Measurements from ENCODE around the gene ZNF236. TPM values are rescaled to one million over a fixed set of nuclear protein-coding genes. Genes with fewer than 3 reads are reported as not detected.
"Not testable (repeated sequence)": the region's sequence is repeated elsewhere in the genome, so short reads cannot be mapped to it uniquely, and the experiment has no call there.

The ZNF236 gene
- total RNA-seq, 2 experiments from 2014 or later = 25.7 to 27.9 TPM

GRCh38 chr18:76963936-76964335, 141.6 kb downstream of the ZNF236 start:
- H3K9me3 Mint-ChIP-seq = no peaks in the 10 kb centered on the region
- H3K27ac Mint-ChIP-seq = peak overlapping the region; percentile 19
- Histone ChIP-seq H3K4me1 (ENCODE audit: insufficient read depth, low read length) (no peaks in the 10 kb centered on the region), H3K27ac (ENCODE audit: low read depth in 1 of 2, low read length in 2 of 2) (no peak overlapping the region), H3K36me3 (ENCODE audit: insufficient read depth, low read length) (peaks cover 41% of the 10 kb centered on the region), H3K27me3 (ENCODE audit: control insufficient read depth in 1 of 2, insufficient read depth in 2 of 2, low read length in 2 of 2) (no peaks in the 10 kb centered on the region), H3K9me3 (ENCODE audit: control insufficient read depth in 1 of 2, insufficient read depth in 1 of 2, low read length in 2 of 2) (no peaks in the 10 kb centered on the region), H3K4me3 (ENCODE audit: low read length) (no peak overlapping the region)
- no peak for TF ChIP-seq CTCF (IDR thresholded peaks at IDR 0.05)
- POLR2A ChIA-PET = no interaction called here
- intact Hi-C loops (cut with DNase I, micrococcal nuclease) = no loop called here
- ATAC-seq (ENCODE audit: poor library complexity) = no peak
- no peaks in the 10 kb centered on the region for H3K27me3 Mint-ChIP-seq
- peaks cover 36% of the 10 kb centered on the region for H3K4me1 Mint-ChIP-seq (ENCODE audit: low read depth)
- peak in 1 of 14 experiments; percentile 41 for DNase-seq
- no peak overlapping the region for H3K4me3 Mint-ChIP-seq
- CTCF ChIA-PET = interaction anchor here (0.7 to 1.2 kb wide), 2 partner anchors 11 to 19 kb away, joined by 3 read pairs; no protein-coding TSS in a partner anchor
- peaks cover 5% of the 10 kb centered on the region for H3K36me3 Mint-ChIP-seq (ENCODE audit: low read depth)

GRCh38 chr18:76965555-76966151, 143.3 kb downstream of the ZNF236 start:
- ATAC-seq (ENCODE audit: poor library complexity); H3K9me3 ChIP-seq (ENCODE audit: control insufficient read depth in 1 of 2, insufficient read depth in 1 of 2, low read length in 2 of 2); intact Hi-C loops (cut with DNase I, micrococcal nuclease); H3K27me3 Mint-ChIP-seq; H3K4me3 ChIP-seq (ENCODE audit: low read length); H3K27ac Mint-ChIP-seq; DNase-seq; H3K4me3 Mint-ChIP-seq; POLR2A ChIA-PET; CTCF ChIA-PET; H3K9me3 Mint-ChIP-seq; H3K27ac ChIP-seq (ENCODE audit: low read depth in 1 of 2, low read length in 2 of 2); H3K4me1 ChIP-seq (ENCODE audit: insufficient read depth, low read length); H3K27me3 ChIP-seq (ENCODE audit: control insufficient read depth in 1 of 2, insufficient read depth in 2 of 2, low read length in 2 of 2): not testable (repeated sequence)
- H3K36me3 Mint-ChIP-seq (ENCODE audit: low read depth) = peaks cover 11% of the 10 kb centered on the region
- H3K4me1 Mint-ChIP-seq (ENCODE audit: low read depth) = peaks cover 42% of the 10 kb centered on the region
- peaks cover 27% of the 10 kb centered on the region for H3K36me3 ChIP-seq (ENCODE audit: insufficient read depth, low read length)

- ATAC-seq (ENCODE audit: poor library complexity); DNase-seq; intact Hi-C loops (cut with DNase I, micrococcal nuclease); H3K4me1 ChIP-seq (ENCODE audit: insufficient read depth, low read length); H3K9me3 Mint-ChIP-seq; H3K27ac Mint-ChIP-seq; POLR2A ChIA-PET; H3K27me3 ChIP-seq (ENCODE audit: control insufficient read depth in 1 of 2, insufficient read depth in 2 of 2, low read length in 2 of 2); H3K27ac ChIP-seq (ENCODE audit: low read depth in 1 of 2, low read length in 2 of 2); H3K4me3 ChIP-seq (ENCODE audit: low read length); H3K4me3 Mint-ChIP-seq; H3K27me3 Mint-ChIP-seq; CTCF ChIA-PET; H3K9me3 ChIP-seq (ENCODE audit: control insufficient read depth in 1 of 2, insufficient read depth in 1 of 2, low read length in 2 of 2): not testable (repeated sequence)
- H3K36me3 ChIP-seq (ENCODE audit: insufficient read depth, low read length) = peaks cover 21% of the 10 kb centered on the region
- Mint-ChIP-seq H3K36me3 (ENCODE audit: low read depth) (peaks cover 17% of the 10 kb centered on the region), H3K4me1 (ENCODE audit: low read depth) (peaks cover 45% of the 10 kb centered on the region)
Measured at GRCh38 chr18:76967299-76967698, 144.9 kb downstream of the ZNF236 start.

GRCh38 chr18:76967721-76968472, 145.5 kb downstream of the ZNF236 start:
- POLR2A ChIA-PET = no interaction called here

More at GRCh38 chr18:76967721-76968472, 145.5 kb downstream of the ZNF236 start:
- Mint-ChIP-seq H3K4me1 (ENCODE audit: low read depth) (peaks cover 39% of the 10 kb centered on the region), H3K27ac (no peak overlapping the region), H3K4me3 (no peak overlapping the region), H3K9me3 (no peaks in the 10 kb centered on the region), H3K36me3 (ENCODE audit: low read depth) (peaks cover 17% of the 10 kb centered on the region), H3K27me3 (no peaks in the 10 kb centered on the region)
- CTCF ChIA-PET = no interaction called here
- Histone ChIP-seq H3K27ac (ENCODE audit: low read depth in 1 of 2, low read length in 2 of 2) (no peak overlapping the region), H3K27me3 (ENCODE audit: control insufficient read depth in 1 of 2, insufficient read depth in 2 of 2, low read length in 2 of 2) (no peaks in the 10 kb centered on the region), H3K36me3 (ENCODE audit: insufficient read depth, low read length) (peaks cover 21% of the 10 kb centered on the region), H3K4me1 (ENCODE audit: insufficient read depth, low read length) (no peaks in the 10 kb centered on the region), H3K4me3 (ENCODE audit: low read length) (no peak overlapping the region), H3K9me3 (ENCODE audit: control insufficient read depth in 1 of 2, insufficient read depth in 1 of 2, low read length in 2 of 2) (no peaks in the 10 kb centered on the region)
- DNase-seq (no peak), ATAC-seq (ENCODE audit: poor library complexity) (no peak)
- intact Hi-C loops (cut with DNase I, micrococcal nuclease) = no loop called here
- TF ChIP-seq CTCF (IDR thresholded peaks at IDR 0.05) = no peak
